Heart left ventricle (tissue), 16 donors: ENCODE results near the gene CRADD. TPM values are rescaled to one million over a fixed set of nuclear protein-coding genes. Genes with fewer than 3 reads are reported as not detected.

ENCODE experiments used
- ATAC-seq, 4 donors: fragments of 200-7000 bp; cut with Tn5 transposase; one replicate each; pipeline ENCODE4 v1.9.1; 2020 to 2022; ENCODE audit warnings: moderate library complexity in 4 of 4, mild to moderate bottlenecking in 3 of 4, moderate number of reproducible peaks in 1 of 4
- DNase-seq, 5 donors: peaks; one replicate each; pipeline ENCODE4 v3.0.0-alpha.2; 2020
- H3K27ac ChIP-seq, 12 donors: fragments of 200-600 bp; sonication (generic) in 4 of 12; one replicate each; pipeline versions ENCODE4 v1.5.0 to v1.8.0; 2016 to 2022; ENCODE audit warnings: mild to moderate bottlenecking in 2 of 12
- H3K27me3 ChIP-seq, 9 donors: fragments of 200-600 bp; sonication (generic) in 2 of 9; one replicate each; pipeline versions ENCODE4 v1.5.1 to v1.8.0; 2016 to 2022; ENCODE audit warnings: mild to moderate bottlenecking in 3 of 9
- H3K36me3 ChIP-seq, 9 donors: fragments of 200-600 bp; sonication (generic) in 2 of 9; one replicate each; pipeline versions ENCODE4 v1.5.0 to v1.8.0; 2018 to 2022; ENCODE audit warnings: mild to moderate bottlenecking in 2 of 9
- H3K4me1 ChIP-seq, 12 donors: fragments of 200-600 bp; sonication (generic) in 4 of 12; one replicate each; pipeline versions ENCODE4 v1.5.0 to v1.8.0; 2016 to 2022; ENCODE audit warnings: mild to moderate bottlenecking in 3 of 12
- H3K4me3 ChIP-seq, 12 donors: fragments of 200-600 bp; sonication (generic) in 4 of 12; one replicate each; pipeline versions ENCODE4 v1.5.0 to v1.8.0; 2017 to 2022; ENCODE audit warnings: mild to moderate bottlenecking in 9 of 12, moderate library complexity in 4 of 12
- H3K9me3 ChIP-seq, 12 donors: fragments of 200-600 bp; sonication (generic) in 4 of 12; one replicate each; pipeline versions ENCODE4 v1.5.0 to v1.8.0; 2016 to 2022; ENCODE audit warnings: mild to moderate bottlenecking in 1 of 12
- CTCF ChIP-seq, 12 donors: fragments of 200-600 bp; sonication (generic) in 4 of 12; IDR thresholded peaks; one replicate each; pipeline versions ENCODE4 v1.5.0 to v1.8.0; 2018 to 2022; ENCODE audit warnings: antibody characterized with exemption in 12 of 12, mild to moderate bottlenecking in 5 of 12
- POLR2A ChIP-seq, 2 donors: fragments of 450-650 bp; IDR thresholded peaks; one replicate each; pipeline ENCODE4 v1.6.1; 2017; ENCODE audit warnings: antibody characterized with exemption in 2 of 2, mild to moderate bottlenecking in 2 of 2, moderate library complexity in 2 of 2
- WGBS, 4 donors: extraction: QIAGEN DNeasy Blood & Tissue Kit in 2 of 4; methylation state at CpG; one replicate each; pipeline versions ENCODE4 v1.1.5 to v1.1.7; 2013 to 2018; 5-methylcytosine and 5-hydroxymethylcytosine counted together
- intact Hi-C, 10 donors: fragments of 100-400 bp; cut with DNase I; formaldehyde crosslinking; loops; one replicate each; pipeline versions ENCODE4 v1.11.1 to v1.14.2; 2022
- polyA plus RNA-seq, 2 donors: library from polyadenylated mRNA; stranded (reverse); fragments of 200-250 nt; gene quantifications; one replicate each; pipeline ENCODE4 v1.2.3, GENCODE V29; 2013
- total RNA-seq, 9 donors: library from RNA; depleted of rRNA in 2 of 9; stranded (reverse); fragments of >200 nt in 2 of 9; fragmentation: NEBNext Ultra II Directional in 3 of 9; extraction: Animal tissue kit (Norgen Biotek cat#: 25700) in 3 of 9; gene quantifications; one replicate each; pipeline versions ENCODE4 v1.1.0 to v1.2.4, GENCODE V29; 2016 to 2023
- donor health status: ischemic (EF 13 %, LVEDD 7.1; RV severe dilation, severe dysfunction).
- donor health status: healthy with polysubstance abuse.
- donor health status: DM: no; HTN: yes; CAD: no.
- donor health status: DM: no; HTN: no; CAD: no.
- donor health status: ischemic (EF 25% LVEDD 6.9; RV normal size, moderate dysfunction).
- donor health status: ischemic (EF 25% LVEDD 5.7; RV mildly dilated, moderate dysfunction).
- donor health status: healthy.
- donor health status: DM: yes; HTN: yes; CAD: no.
- donor health status: ischemic (EF 35%, LVEDD 5.7; RV mildly dilated, moderate dysfunction).
- donor health status: nonischemic (EF 11% LVEDD 7.7; RV severe dilation, severe dysfunction).
- donor health status: DM: yes; HTN: yes; CAD: no.
- donor health status: PGD.
- donor health status: ischemic (EF 29% LVEDD 5.4; RV normal size, mild dysfunction).
- donor health status: nonischemic (EF 23%, LVEDD 6.1; RV moderate dilation, normal function).

CRADD gene
- total and polyA plus RNA-seq, 11 donors: 11.0 to 100 (median 44.5) TPM

GRCh38 chr12:93857279-93857938 is 180.2 kb downstream of the CRADD start:
- H3K27ac ChIP-seq: peak overlapping the region in 6 of 12 donors; percentile 2 to 35 (median 24)
- H3K27me3 ChIP-seq: no peaks in the 10 kb centered on the region
- H3K4me3 ChIP-seq: no peak overlapping the region
- peaks cover 0 to 29% (median 7%) of the 10 kb centered on the region in 12 donors for H3K4me1 ChIP-seq
- no peaks in the 10 kb centered on the region for H3K36me3 ChIP-seq
- TF ChIP-seq POLR2A (IDR thresholded peaks at IDR 0.05) (no peak), CTCF (IDR thresholded peaks at IDR 0.05) (no peak)
- no peaks in the 10 kb centered on the region for H3K9me3 ChIP-seq
- intact Hi-C loops: no loop called here
- ATAC-seq (peak in 2 of 4 donors; percentile 23 to 58), DNase-seq (no peak)
- 44 to 63% (median 57%) methylated on average over 5 of the region's 5 CpGs for WGBS, 4 donors

- Histone ChIP-seq H3K27me3 (no peaks in the 10 kb centered on the region), H3K4me3 (no peak overlapping the region), H3K9me3 (no peaks in the 10 kb centered on the region), H3K36me3 (no peaks in the 10 kb centered on the region), H3K27ac (peak overlapping the region in 7 of 12 donors; percentile 2 to 36 (median 30)), H3K4me1 (peaks cover 0 to 29% (median 7%) of the 10 kb centered on the region in 12 donors)
- ATAC-seq: peak in 2 of 4 donors; percentile 53 to 71
- 54 to 68% (median 65%) methylated on average over 2 of the region's 2 CpGs for WGBS, 4 donors
- no peak for DNase-seq
- intact Hi-C loops: no loop called here
- TF ChIP-seq CTCF (IDR thresholded peaks at IDR 0.05) (no peak), POLR2A (IDR thresholded peaks at IDR 0.05) (no peak)
Observed at GRCh38 chr12:93857991-93858447, 180.8 kb downstream of the CRADD start.

DNA sequence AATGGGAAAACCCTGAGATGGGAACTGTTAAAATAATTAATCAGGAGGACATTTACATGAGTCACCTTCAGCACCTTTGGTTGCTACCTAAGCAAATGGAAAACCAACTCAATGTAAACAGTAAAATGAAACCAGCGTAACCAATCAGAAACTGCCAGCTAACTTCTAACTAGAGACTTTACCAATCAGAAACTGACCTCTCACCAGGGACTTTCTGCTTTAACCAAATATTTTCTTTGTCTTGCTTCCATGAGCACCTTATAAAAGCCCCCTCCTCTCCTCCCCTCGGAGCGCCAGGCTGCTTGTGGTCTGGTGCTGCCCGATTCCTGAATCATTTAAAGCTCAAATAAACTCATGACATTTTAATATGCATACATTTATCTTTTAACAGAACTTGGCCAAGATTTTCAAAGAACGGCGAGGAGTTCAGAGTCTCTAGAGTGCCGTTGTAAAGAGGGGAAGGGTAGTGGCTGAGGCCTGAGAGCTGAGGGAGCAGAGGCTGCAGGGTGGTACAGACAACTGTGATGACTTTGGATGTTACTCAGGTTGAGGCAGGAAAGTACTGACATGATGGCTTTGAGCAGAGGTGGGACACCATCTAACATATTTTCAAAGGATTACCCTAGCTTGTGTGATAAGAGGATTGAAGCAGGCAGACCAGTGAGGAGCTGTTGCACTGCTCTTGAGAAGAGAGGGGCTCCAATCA is 183.6 kb downstream of the CRADD start:
- H3K27ac ChIP-seq: no peak overlapping the region
- intact Hi-C loops: no loop called here
- peaks cover 0 to 28% (median 7%) of the 10 kb centered on the region in 12 donors for H3K4me1 ChIP-seq
- H3K4me3 ChIP-seq: no peak overlapping the region
- H3K36me3 ChIP-seq: no peaks in the 10 kb centered on the region
- no peak for DNase-seq
- peaks cover 0 to 17% (median 9%) of the 10 kb centered on the region in 12 donors for H3K9me3 ChIP-seq
- TF ChIP-seq CTCF (IDR thresholded peaks at IDR 0.05) (no peak), POLR2A (IDR thresholded peaks at IDR 0.05) (no peak)
- no peak for ATAC-seq
- WGBS, 4 donors: 79 to 94% (median 90%) methylated on average over 7 of the region's 7 CpGs
- no peaks in the 10 kb centered on the region for H3K27me3 ChIP-seq

- Histone ChIP-seq H3K9me3 (peaks cover 0 to 29% (median 15%) of the 10 kb centered on the region in 12 donors), H3K4me3 (no peak overlapping the region), H3K27me3 (no peaks in the 10 kb centered on the region), H3K27ac (no peak overlapping the region), H3K36me3 (no peaks in the 10 kb centered on the region), H3K4me1 (peaks cover 0 to 14% (median 6%) of the 10 kb centered on the region in 12 donors)
- no peak for ATAC-seq
- DNase-seq: no peak
- 91 to 98% (median 97%) methylated on average over 1 of the region's 1 CpG for WGBS, 4 donors
- TF ChIP-seq CTCF (IDR thresholded peaks at IDR 0.05) (no peak), POLR2A (IDR thresholded peaks at IDR 0.05) (no peak)
- intact Hi-C loops: no loop called here
Observed at GRCh38 chr12:93862424-93862823, 185.2 kb downstream of the CRADD start.
